ENCODE measurements around the gene CFAP73. TPM values are rescaled to one million over a fixed set of nuclear protein-coding genes. Genes with fewer than 3 reads are reported as not detected.

Gene CFAP73
- total RNA-seq, 1 experiment from 2014 or later: not detected

DNA sequence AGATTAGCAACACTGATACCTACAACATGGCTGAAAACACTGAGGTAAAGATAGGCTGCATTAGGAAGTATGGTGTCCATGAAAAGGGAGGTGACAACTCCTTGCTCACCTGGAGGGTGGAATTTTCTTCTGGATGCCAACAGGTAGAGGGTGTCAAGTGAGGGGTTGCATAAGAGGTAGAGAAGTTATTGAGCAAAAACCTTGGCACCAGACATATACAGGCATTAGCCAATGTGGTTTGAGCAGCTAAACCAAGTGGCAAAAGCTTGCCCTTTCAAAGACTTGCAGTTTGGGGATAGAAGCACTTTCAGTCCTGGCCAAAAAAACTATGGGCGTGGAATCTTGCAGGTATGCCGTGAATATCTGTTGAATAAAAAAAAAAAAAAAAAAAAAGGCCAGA is 39.8 kb downstream of the CFAP73 start:
- no peak overlapping the region for H3K4me3 Mint-ChIP-seq (ENCODE audit: unreplicated experiment)
- H3K4me1 Mint-ChIP-seq (ENCODE audit: insufficient read depth, unreplicated experiment): peaks cover 24% of the 10 kb centered on the region
- BruUV-seq (replicated peaks): no TSS peak
- H3K27me3 Mint-ChIP-seq (ENCODE audit: insufficient read depth, unreplicated experiment): no peaks in the 10 kb centered on the region
- no peaks in the 10 kb centered on the region for H3K9me3 Mint-ChIP-seq (ENCODE audit: unreplicated experiment)
- POLR2A ChIA-PET: interaction anchor here (0.6 to 3.4 kb wide), 5 partner anchors 27 to 56 kb away, joined by 3 to 19 read pairs (median 3); partner anchors contain the start of gene TPCN1
- peak; percentile 89 for DNase-seq (ENCODE audit: unreplicated experiment)
- H3K27ac Mint-ChIP-seq (ENCODE audit: low read depth, unreplicated experiment): no peak overlapping the region
- intact Hi-C loops (cut with micrococcal nuclease): no loop called here
- CTCF ChIA-PET: interaction anchor here (0.6 to 1.3 kb wide), 5 partner anchors 8 to 347 kb away, joined by 3 to 13 read pairs (median 3); no protein-coding TSS in a partner anchor
- peaks cover 50% of the 10 kb centered on the region for H3K36me3 Mint-ChIP-seq (ENCODE audit: insufficient read depth, unreplicated experiment)
- TF ChIP-seq, protein P1, sequence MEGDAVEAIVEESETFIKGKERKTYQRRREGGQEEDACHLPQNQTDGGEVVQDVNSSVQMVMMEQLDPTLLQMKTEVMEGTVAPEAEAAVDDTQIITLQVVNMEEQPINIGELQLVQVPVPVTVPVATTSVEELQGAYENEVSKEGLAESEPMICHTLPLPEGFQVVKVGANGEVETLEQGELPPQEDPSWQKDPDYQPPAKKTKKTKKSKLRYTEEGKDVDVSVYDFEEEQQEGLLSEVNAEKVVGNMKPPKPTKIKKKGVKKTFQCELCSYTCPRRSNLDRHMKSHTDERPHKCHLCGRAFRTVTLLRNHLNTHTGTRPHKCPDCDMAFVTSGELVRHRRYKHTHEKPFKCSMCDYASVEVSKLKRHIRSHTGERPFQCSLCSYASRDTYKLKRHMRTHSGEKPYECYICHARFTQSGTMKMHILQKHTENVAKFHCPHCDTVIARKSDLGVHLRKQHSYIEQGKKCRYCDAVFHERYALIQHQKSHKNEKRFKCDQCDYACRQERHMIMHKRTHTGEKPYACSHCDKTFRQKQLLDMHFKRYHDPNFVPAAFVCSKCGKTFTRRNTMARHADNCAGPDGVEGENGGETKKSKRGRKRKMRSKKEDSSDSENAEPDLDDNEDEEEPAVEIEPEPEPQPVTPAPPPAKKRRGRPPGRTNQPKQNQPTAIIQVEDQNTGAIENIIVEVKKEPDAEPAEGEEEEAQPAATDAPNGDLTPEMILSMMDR (IDR thresholded peaks at IDR 0.05; ENCODE audit: unreplicated experiment): no peak

DNA sequence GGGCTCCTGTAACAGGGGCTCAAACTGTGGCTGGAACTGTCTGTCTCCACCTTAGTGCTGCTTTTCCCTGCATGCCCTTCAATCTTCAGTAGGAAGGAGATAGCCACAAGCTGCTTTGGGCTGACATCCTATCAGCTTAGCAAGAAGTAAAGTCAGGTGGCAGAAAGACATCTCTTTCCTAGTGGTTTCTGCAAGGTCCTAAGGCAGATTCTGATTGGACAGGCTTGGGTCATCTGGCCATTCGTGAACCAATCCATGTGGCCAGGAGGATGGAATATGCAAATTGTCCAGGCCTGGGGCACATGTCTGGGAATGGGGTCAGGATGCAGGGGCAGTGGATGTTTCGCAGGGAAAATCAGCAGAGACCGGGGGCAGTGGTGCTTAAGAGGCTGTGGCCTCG is 41.2 kb downstream of the CFAP73 start:
- CTCF ChIA-PET: interaction anchor here (0.6 to 1.0 kb wide), 2 partner anchors 115 to 200 kb away, joined by 4 to 6 read pairs; no protein-coding TSS in a partner anchor
- Mint-ChIP-seq H3K9me3 (ENCODE audit: unreplicated experiment) (no peaks in the 10 kb centered on the region), H3K4me3 (ENCODE audit: unreplicated experiment) (no peak overlapping the region), H3K27ac (ENCODE audit: low read depth, unreplicated experiment) (no peak overlapping the region), H3K36me3 (ENCODE audit: insufficient read depth, unreplicated experiment) (peaks cover 47% of the 10 kb centered on the region), H3K4me1 (ENCODE audit: insufficient read depth, unreplicated experiment) (peaks cover 24% of the 10 kb centered on the region), H3K27me3 (ENCODE audit: insufficient read depth, unreplicated experiment) (no peaks in the 10 kb centered on the region)
- BruUV-seq (replicated peaks): no TSS peak
- POLR2A ChIA-PET: interaction anchor here (2.2 to 3.4 kb wide), 2 partner anchors 31 to 55 kb away, joined by 10 to 19 read pairs; partner anchors contain the start of gene TPCN1
- TF ChIP-seq, protein P1 (IDR thresholded peaks at IDR 0.05; ENCODE audit: unreplicated experiment): no peak
- intact Hi-C loops (cut with micrococcal nuclease): loop anchor here (10.0 kb wide), 1 partner anchor 104 kb away; no protein-coding TSS in a partner anchor
- peak; percentile 49 for DNase-seq (ENCODE audit: unreplicated experiment)

DNA sequence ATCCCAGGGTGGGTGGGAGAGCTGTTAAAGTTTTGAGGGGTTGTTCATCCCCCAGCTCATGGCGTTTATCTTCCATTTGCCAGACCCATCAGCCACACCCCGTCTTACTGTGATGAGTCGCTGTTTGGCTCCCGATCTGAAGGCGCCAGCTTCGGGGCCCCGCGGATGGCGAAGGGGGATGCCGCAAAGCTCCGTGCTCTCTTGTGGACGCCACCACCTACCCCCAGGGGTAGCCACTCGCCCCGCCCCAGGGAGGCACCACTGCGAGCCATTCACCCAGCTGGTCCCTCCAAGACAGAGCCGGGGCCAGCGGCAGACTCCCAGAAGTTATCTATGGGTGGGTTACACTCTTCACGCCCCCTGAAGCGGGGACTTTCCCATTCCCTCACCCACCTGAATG is 41.7 kb downstream of the CFAP73 start:
- intact Hi-C loops (cut with micrococcal nuclease): loop anchor here (10.0 kb wide), 1 partner anchor 104 kb away; no protein-coding TSS in a partner anchor
- H3K4me3 Mint-ChIP-seq (ENCODE audit: unreplicated experiment): no peak overlapping the region
- POLR2A ChIA-PET: interaction anchor here (3.4 kb wide), 1 partner anchor 31 kb away, joined by 19 read pairs; the partner anchor contains the start of gene TPCN1
- DNase-seq (ENCODE audit: unreplicated experiment): no peak
- no peak overlapping the region for H3K27ac Mint-ChIP-seq (ENCODE audit: low read depth, unreplicated experiment)
- CTCF ChIA-PET: interaction anchor here (0.6 kb wide), 1 partner anchor 114 kb away, joined by 6 read pairs; no protein-coding TSS in a partner anchor
- H3K4me1 Mint-ChIP-seq (ENCODE audit: insufficient read depth, unreplicated experiment): peaks cover 24% of the 10 kb centered on the region
- no peaks in the 10 kb centered on the region for H3K9me3 Mint-ChIP-seq (ENCODE audit: unreplicated experiment)
- BruUV-seq (replicated peaks): no TSS peak
- H3K36me3 Mint-ChIP-seq (ENCODE audit: insufficient read depth, unreplicated experiment): peaks cover 47% of the 10 kb centered on the region
- no peaks in the 10 kb centered on the region for H3K27me3 Mint-ChIP-seq (ENCODE audit: insufficient read depth, unreplicated experiment)
- TF ChIP-seq, protein P1 (IDR thresholded peaks at IDR 0.05; ENCODE audit: unreplicated experiment): no peak

DNA sequence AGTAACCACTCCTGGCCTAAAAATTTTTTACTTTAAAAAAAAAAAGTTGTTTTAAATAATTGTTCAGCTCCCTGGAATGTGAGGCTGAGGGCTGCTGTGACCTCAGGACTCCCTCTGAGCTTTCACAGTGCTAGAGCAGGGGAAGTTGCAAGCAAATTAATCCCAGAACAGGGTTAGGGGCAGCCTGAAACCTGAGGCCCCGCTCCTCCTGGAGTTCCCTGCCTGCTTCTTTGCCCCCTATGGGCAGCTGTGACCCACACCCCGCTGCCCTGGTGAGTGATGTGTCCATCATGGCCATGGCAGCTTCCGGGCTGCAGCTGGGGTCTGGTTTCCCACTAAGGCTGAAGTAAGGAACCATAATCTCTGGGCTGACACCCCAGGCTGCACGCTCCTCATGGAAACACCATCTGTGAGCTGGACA is 45.5 kb downstream of the CFAP73 start:
- Mint-ChIP-seq H3K27me3 (ENCODE audit: insufficient read depth, unreplicated experiment) (no peaks in the 10 kb centered on the region), H3K4me3 (ENCODE audit: unreplicated experiment) (no peak overlapping the region), H3K36me3 (ENCODE audit: insufficient read depth, unreplicated experiment) (peaks cover 31% of the 10 kb centered on the region), H3K9me3 (ENCODE audit: unreplicated experiment) (no peaks in the 10 kb centered on the region), H3K4me1 (ENCODE audit: insufficient read depth, unreplicated experiment) (peaks cover 15% of the 10 kb centered on the region), H3K27ac (ENCODE audit: low read depth, unreplicated experiment) (peak overlapping the region; percentile 49)
- ChIA-PET POLR2A (interaction anchor here (2.2 to 6.5 kb wide), 2 partner anchors 10 to 27 kb away, joined by 16 to 32 read pairs; partner anchors contain the start of genes DDX54, RITA1 and TPCN1), CTCF (interaction anchor here (0.7 to 3.1 kb wide), 7 partner anchors 10 to 230 kb away, joined by 3 to 13 read pairs (median 4); partner anchors contain the start of genes DDX54 and RITA1)
- DNase-seq (ENCODE audit: unreplicated experiment): no peak
- no TSS peak for BruUV-seq (replicated peaks)
- TF ChIP-seq, protein P1 (IDR thresholded peaks at IDR 0.05; ENCODE audit: unreplicated experiment): no peak
- intact Hi-C loops (cut with micrococcal nuclease): loop anchor here (10.0 kb wide), 1 partner anchor 100 kb away; no protein-coding TSS in a partner anchor
